HG03575 (cell line): ENCODE data around the gene IVD.

ENCODE experiments used
- ATAC-seq: cut with Tn5 transposase; IDR thresholded peaks from one replicate; pipeline ENCODE4 v1.9.1; 2021; ENCODE audit not compliant: unreplicated experiment, insufficient number of reproducible peaks, low FRiP score; ENCODE audit errors: extremely low read depth

IVD gene

GRCh38 chr15:40405501-40406381 lies at the start of gene IVD:
IVD (plus strand) TSS chr15:40405795; CDS start chr15:40405828, 33 bp downstream.
- ATAC-seq, result peak; percentile 58

GRCh38 chr15:40355976-40356585 lies 49.5 kb upstream of the IVD start:
- ATAC-seq, result no peak

GRCh38 chr15:40357246-40357645 lies 48.3 kb upstream of the IVD start:
- no peak for ATAC-seq

DNA sequence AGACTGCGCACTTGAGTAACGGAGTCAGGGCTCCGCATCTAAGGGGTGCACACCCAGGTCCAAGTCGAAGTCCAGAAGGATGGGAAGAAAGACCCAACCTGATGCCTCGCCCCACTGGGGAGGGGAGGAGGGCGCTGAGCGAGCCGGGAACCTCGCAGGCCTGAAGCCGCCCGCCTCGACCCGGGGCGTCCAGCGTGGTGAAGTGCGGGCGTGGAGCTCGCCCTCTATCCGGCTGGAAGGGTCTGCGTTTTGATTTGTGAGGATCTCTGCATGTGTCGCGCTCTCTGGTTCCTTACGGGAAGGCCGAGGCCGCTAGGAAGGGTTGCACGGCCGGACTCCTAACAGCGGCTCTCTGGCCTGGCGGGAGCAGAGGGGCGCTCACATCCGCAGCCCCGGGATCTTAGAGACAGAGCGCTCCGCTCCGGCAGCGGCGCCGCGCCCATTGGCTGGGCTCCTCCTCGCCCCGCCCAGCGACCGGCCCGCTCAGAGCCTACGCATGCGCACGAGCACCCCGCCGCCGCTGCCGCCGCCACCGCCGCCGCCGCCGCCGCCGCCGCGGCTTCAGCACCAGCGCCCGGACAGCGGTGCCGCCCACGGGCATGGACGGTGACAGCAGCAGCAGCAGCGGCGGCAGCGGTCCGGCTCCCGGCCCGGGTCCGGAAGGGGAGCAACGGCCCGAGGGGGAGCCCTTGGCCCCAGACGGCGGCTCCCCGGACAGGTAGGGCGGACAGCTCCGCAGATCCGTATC lies 47.7 kb upstream of the IVD start, which contains the start of gene DISP2:
TSS of gene DISP2 (plus strand) at position 497 of the 748 bp plus-strand sequence. CDS start at position 600, 103 bp downstream.
- ATAC-seq, result no peak

DNA sequence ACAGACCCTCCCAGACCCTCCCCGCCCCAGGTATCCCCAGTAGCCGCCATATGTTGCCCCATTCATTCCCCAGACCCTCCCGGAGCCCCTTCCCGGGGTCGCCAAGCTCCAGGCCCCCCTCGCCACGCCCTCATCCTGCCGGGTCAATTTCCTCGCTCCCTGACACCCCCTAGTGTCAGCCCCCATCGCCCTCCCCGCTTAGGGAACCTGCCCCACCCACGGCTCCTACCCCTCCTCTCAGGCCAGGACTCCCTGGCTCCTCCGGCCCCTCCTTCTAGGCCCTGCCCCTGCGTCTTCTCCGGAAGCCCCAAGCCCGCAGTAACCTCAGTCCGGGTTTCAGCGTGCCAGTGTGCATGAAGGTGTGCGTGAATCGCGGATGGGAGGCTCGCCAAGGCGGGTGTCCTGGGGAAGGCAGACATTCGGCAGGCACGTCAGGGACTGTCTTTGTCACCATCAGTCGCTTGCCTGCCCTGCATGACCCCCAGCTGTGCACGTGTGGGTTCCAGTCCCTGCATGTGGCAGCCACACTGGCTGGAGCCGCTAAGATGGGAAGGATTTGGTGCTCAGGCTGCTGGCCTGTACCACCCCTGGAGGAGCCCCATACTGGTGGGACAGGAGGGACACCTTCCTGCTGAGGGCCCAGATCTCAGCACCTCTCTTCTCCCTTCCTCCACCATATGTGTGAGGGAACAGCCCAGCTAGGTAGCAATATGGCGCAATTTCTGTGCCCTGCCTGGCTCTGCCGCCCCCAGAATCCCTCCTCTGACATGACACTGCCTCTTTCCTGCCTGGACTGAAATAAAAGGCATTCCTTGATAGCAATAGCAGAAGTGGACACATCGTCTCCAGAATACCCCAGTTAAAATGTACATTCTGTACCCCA lies 46.9 kb upstream of the IVD start:
- ATAC-seq, result no peak

GRCh38 chr15:40360015-40360414 lies 45.6 kb upstream of the IVD start:
- ATAC-seq, result no peak

DNA sequence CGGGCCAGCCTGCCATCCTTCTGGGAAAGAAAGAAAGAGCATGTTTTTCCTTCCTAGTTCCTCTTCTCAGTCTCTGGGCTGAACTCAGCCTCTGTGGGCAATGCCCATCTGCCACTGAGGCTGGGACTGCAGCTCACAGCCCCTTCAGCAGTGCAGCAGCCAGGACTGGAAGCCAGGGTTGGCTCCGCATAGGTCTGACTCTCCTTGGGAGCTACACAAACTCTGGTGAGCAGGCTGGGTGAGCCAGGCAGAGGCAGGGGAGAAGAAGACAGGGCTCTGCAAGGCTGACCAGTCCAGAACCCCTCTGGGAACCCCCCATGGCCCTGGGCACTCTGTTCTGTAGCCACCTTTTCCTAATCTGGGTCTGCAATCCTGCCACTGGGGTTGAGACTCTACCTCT lies 44.0 kb upstream of the IVD start:
- no peak for ATAC-seq

GRCh38 chr15:40363611-40364010 lies 42.0 kb upstream of the IVD start:
- no peak for ATAC-seq

- no peak for ATAC-seq
These were observed 41.3 kb upstream of the IVD start for GRCh38 chr15:40364251-40364650.

DNA sequence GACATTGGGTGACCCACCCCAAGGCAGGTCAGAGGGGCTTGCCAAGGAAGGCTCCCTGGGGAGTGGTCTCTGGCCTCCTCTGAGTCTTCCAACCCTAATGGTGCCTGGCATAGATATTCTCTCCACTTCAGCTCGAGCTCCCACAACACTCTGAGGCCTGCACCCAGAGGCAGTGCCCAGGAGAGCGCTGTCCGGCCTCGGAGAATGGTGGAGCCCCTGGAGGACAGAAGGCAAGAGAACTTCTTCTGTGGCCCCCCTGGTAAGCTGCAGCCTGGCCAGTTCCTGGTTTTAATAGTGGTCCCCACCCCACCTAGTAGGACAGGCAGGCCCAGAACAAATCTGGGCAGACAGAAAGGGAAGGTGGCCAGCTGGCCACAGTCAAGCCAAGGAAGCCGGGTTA lies 40.6 kb upstream of the IVD start:
- ATAC-seq, result no peak

DNA sequence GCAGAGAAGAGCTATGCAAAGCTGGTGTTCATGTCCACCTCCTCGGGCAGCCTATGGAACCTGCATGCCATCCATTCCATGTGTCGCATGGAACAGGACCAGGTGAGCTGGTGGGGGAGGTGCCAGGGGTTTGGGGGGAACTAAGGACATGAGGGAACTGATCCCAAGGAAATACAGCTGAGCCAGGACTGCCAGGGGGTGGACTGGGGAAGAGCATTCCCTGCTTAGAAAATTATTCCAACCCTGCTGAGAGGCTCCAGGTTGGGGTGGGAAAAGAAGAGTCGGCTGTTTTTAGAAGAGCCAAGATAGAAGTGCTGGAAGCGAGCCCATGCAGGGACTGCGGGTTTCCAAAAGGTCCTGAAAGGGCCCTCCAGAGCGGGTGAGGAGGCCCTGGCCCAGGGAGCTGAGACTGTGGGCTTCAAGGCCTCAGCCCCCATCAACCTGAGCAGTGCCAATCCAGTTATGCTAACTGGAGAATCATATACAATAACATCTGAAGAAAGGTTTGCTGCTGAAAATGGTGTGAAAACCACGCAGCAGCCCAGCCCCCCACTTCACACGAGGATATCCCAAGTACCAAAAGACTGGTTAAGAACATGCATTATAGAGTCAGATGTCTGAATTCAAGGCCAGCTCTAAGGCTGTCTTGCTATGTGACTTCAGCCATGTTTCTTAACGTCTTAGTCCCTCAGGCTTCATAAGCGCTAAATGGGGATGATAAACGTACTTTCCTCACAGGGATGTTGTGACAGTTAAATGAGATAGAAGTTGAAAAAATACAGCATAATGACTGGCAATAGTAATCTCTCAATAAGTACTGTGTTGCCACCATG lies 39.8 kb upstream of the IVD start:
- ATAC-seq, result no peak

- no peak for ATAC-seq
These were observed 38.9 kb upstream of the IVD start for GRCh38 chr15:40366457-40367370.

GRCh38 chr15:40367371-40367685 lies 38.3 kb upstream of the IVD start:
- no peak for ATAC-seq

- no peak for ATAC-seq
These were observed 37.6 kb upstream of the IVD start for GRCh38 chr15:40367686-40368611.

DNA sequence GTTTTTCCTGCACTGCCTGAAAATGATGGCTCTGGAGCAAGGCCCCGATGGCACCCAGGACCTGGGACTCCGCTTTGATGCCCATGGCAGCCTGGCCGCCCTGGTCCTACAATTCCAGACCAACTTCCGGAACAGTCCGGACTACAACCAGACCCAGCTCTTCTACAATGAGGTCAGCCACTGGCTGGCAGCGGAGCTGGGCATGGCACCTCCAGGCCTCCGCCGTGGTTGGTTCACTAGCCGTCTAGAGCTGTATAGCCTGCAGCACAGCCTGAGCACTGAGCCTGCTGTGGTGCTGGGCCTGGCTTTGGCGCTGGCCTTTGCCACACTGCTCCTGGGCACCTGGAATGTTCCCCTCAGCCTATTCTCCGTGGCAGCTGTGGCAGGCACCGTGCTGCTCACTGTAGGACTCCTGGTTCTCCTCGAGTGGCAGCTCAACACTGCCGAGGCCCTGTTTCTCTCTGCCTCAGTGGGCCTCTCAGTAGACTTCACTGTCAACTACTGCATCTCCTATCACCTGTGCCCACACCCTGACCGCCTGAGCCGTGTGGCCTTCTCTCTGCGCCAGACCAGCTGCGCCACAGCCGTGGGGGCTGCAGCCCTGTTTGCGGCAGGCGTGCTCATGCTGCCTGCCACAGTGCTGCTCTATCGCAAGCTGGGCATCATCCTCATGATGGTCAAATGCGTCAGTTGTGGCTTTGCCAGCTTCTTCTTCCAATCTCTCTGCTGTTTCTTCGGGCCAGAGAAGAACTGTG lies 36.7 kb upstream of the IVD start:
- no peak for ATAC-seq

DNA sequence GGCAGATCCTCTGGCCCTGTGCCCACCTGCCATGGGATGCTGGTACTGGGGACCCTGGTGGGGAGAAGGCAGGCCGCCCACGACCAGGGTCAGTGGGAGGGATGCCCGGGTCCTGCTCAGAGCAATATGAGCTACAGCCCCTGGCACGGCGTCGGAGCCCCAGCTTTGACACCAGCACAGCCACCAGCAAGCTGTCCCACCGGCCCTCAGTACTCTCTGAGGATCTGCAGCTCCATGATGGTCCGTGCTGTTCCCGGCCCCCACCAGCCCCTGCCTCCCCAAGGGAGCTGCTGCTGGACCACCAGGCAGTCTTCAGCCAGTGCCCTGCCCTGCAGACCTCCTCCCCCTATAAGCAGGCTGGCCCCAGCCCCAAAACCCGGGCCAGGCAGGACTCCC lies 36.1 kb upstream of the IVD start:
- ATAC-seq, result no peak
